Activated CD4-positive, CD25-positive, alpha-beta regulatory T cell treated with anti-CD3 and anti-CD28 coated beads, Interleukin-2, amount 50 U/mL, for 72 hours (primary cell): Measurements from ENCODE around the gene TMEM242.
"Not testable (repeated sequence)": the region's sequence is repeated elsewhere in the genome, so short reads cannot be mapped to it uniquely, and the experiment has no call there.

ENCODE experiments used
- DNase-seq: peaks from one replicate; pipeline ENCODE4 v3.0.0; 2021

TMEM242 gene

DNA sequence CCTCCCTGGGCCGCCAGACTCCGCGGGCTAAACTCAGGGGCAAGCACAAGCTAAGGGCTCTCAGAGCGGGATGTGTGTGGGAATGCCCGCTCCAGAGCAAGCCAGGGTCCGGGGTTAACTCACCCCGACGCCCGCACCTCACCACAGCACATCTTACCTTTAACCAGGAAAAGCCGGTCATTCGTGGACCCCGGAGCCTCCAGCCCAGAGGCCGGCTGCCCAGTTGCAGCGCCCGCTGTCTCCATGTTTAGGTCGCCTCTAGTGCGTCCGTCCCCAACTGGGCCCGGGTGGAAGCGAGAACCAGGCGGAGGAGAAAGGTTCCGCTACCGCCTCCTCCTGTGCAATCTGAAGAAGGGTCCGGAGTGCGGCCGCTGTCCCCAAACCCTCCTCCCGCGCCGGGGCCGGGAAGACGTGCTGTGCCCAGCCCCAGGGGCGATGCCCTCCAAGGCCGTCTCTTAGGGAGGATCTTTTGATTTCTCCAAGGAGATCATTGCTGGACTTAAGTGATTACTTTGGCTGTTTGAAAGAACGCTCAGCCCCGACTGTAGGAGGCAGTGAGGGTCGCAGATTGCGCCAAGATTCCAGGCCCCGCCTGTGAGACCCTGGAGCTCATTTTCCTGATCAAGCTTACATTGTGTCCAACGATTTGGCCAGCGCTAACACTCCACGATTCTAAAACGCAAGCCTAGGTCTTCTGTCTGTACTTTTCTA lies at the start of gene TMEM242:
Gene TMEM242 (minus strand): TSS at position 265 of the 711 bp plus-strand sequence. CDS start 20 bp downstream, at position 245.
- peak; percentile 86 for DNase-seq

DNA sequence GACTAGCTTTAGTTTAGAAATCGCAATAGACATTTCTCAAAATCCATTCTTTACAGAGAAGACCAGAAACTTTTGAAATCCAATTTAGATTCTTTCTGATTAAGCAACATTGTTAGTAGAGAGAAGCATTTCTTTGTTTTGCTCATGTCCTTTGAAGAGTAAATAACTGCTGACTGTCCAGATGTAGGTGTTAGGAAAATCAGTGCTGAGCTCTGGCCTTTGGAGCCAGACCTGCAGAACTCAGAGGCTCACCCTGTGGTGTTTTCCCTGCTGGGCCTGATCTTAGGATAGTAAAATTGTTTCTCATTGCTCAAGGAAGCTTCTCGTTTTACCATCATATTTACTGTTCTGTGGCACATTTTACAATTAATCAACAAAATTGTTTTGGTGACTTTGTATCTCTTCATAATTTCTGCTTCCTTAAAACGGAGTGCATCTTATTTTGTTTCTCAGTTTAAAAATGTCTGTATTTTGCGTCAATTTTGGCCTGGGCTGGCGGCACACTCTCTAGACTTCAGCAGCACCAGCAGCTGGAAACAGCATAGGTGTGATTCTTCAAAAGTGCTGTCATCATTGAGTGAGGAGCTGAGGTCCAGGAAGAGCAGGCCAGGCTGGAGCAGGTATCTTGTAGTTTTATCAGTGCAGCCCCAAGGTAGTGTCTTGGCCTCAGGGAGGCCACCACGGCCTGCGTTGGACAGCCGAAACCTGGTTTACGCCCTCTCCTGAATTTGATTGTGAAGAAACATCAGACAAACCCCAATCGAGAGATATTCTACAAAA lies 49.4 kb upstream of the TMEM242 start:
- no peak for DNase-seq

DNA sequence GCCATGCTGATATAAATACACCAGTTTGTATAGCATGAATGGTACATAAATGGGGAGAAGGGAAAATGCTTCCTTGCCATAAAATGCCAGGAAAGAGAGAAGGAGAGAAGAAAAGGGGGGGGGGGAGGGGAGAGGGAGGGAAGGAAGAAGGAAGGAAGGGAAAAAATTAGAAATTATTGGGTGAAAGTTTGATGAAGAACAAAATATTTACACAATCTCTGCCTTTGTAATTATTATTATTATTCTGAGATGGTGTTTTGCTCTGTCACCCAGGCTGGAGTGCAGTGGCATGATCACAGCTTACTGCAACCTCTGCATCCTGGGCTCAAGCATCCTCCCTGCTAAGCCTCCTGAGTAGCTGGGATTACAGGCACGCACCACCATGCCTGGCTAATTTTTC lies 47.4 kb upstream of the TMEM242 start:
- no peak for DNase-seq

DNA sequence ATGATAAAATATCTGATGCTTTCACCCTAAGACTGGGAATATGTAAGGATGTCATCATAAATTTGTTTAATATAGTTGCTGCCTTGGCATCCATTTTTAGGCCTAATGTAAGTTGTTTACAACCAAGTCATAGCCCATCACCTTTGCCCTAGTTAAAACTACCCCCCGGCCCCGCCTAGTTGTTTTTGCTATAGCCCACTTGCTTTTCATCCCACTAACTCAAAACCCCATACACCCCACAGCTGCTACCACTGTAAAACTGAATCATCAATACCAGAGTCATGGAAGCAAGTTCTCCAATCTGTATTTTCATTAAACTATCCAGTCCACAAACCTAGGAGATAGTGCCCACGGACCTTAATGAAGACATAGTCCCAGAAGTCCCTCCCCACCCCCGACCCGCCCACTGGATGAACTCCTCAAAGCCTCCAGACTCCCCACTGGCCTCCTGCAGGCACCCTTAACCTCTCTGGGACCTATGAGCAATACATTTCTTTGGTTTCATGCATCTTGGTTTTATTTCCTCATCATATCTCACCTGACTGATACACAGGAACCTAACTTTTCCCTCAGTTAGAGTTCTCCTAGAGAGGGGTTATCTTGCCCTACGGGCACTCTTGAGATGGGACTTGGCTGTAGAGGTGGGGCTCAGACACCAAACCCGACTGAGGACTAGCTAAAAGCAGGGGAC lies 45.2 kb upstream of the TMEM242 start:
- no peak for DNase-seq

DNA sequence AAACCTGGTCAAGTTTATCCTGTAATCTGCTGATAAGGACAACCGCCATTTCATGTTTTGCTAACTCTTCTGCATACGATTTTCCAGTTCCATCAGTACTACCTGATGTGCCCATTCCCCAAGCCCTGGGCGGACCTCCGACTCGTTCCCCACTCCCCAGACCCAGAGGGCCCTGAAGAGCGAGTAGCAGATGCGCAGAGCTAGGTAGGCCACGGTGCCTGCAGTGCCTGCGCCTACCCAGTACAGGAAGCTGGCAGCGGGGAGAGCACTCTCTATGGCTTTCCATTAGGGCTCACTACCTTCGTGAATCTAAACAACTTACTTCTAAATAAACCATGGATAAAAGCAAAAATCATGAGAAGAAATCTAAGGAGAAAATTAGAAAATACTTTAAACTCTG lies 43.3 kb upstream of the TMEM242 start:
- DNase-seq, result no peak

DNA sequence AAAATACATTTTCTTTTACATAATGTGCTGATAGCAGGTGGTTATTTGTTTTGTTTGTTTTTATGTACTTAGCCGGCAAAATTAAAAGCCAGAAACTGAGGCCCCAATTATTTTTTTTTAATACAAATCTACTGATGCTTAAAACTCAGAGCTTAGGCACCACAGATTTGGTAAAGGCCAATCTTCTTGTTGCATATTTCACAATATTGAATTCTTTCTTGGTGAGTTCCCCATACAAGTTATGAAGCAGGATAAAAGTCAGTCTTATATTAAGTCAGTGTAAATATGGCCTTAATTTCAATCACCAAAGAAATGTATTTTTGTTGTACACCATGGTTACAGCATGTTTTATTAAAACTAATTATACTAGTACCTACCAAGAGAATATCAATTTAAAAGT lies 41.4 kb upstream of the TMEM242 start:
- no peak for DNase-seq

DNA sequence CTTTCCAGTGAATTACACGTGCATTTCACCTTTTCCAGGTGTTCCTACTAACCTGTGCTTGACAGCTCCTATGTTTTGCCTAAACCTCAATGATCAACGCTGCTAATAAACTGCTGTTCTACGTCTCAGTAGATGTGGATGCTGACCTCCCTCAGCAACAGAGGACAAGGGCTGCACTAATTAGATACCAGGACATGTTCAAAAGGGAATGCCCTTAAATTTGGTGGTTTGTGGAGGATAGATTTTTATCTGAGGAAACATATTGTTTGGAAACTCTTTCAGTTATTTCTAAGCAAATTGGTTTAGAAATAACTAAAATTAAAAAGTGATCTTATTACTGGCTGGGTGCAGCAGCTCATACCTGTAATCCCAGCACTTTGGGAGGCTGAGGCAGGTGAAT lies 38.6 kb upstream of the TMEM242 start:
- DNase-seq, result no peak

DNA sequence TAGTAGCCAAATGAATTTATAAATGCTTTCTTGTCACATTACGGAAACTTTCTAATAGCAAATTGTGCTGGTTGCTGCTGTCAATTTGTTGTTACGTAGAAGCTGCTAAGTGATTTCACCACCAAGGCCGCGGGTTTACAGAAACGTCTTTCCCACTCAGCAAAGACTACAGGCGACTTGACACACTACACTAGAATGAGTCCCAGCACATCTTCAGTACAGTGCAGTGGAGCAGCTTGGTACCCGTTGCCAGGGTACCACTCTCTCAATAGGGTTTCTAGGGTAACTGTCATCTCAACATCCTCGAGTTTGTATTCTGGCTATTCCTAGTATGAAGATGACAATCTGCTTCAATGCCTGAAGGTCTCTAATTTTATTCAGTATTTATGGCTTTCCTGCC lies 35.0 kb upstream of the TMEM242 start:
- no peak for DNase-seq

DNA sequence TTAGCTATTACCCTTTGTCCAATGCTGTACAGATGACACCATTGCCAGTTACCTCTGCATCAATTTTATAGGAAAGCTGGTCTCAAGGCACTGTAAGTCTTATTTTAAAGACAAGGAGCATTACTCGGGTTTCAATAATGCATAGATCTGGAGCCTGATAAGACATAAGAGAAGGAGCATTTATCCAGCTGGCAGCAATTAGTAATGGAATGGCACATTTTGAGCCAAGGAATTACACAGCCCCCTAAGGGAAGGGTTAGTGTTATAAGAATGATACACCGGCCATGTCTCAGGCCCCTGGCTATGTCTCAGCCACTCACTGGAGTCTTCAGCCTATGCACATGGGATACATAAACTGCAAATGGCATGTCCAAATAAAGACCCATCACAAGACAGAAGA lies 23.1 kb upstream of the TMEM242 start:
- DNase-seq, result no peak

DNA sequence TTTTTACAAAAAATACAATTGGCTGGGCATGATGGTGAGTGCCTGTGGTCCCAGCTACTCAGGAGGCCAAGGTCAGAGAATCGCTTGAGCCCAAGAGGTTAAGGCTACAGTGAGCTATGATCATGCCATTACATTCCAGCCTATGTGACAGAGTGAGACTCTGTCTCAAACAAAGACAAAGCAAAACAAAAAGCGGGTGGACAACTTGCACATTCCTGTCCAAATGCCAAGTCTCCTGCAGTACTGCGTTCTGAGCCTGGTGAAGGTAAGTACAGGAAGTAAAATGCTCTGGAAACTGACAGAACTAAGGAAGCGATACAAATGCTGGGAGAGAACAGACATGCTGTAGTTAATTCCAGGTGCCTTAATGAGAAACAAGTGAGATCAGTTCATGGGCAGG lies 20.4 kb upstream of the TMEM242 start:
- no peak for DNase-seq

DNA sequence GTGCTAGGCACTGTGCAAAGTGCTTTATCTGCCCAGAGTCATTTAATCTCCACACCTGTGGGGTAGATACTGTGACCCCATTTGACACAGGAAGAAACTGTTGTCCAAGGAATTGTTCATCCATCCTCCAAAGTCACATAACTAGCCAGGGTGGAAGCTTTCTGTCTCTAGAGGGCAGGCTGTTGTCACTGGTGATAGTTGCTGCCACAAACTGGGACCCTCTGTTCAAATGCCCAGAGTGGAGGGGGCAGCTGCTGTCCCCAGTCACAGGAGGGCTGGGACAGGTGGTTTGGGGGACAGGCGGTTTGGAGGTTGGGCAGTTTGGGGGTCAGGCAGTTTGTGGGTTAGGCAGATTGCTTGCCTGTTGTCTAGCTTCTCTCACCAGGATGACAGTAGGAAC lies 16.1 kb upstream of the TMEM242 start:
- DNase-seq, result no peak

DNA sequence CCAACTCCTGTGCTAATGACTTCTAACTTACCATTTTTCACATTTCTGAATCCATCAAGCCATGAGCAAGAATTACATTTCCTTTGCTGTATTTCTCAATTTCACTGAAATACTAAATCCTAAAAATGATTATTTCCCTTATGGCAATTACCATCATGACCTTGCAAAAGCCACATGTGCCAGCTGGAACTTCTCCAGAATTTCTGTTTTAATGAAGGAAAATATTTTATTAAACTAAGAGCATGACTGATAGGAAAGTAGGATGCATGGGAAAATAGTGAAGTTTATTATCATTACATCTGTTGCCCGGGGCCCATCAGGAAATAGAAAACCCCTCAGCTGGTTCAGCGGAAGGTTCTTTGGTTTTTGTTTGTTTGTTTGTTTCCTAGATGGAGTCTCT lies 14.4 kb upstream of the TMEM242 start:
- no peak for DNase-seq

DNA sequence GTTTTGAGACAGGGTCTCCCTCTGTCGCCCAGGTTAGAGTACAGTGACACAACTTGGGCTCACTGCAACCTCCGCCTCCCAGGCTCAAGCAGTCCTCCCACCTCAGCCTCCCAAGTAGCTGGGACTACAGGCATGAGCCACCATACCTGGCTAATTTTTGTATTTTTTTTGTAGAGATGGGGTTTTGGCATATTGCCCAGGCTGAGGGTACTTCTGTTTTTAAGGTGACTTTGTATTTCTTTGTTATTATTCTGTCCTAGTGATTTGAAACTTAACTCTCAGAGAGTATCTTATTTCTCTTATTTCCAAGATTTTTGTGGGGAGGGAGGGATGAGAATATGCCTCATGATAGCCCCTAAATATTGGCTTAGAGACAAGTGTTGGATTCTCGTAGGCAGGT lies 14.0 kb upstream of the TMEM242 start:
- not testable (repeated sequence) for DNase-seq

DNA sequence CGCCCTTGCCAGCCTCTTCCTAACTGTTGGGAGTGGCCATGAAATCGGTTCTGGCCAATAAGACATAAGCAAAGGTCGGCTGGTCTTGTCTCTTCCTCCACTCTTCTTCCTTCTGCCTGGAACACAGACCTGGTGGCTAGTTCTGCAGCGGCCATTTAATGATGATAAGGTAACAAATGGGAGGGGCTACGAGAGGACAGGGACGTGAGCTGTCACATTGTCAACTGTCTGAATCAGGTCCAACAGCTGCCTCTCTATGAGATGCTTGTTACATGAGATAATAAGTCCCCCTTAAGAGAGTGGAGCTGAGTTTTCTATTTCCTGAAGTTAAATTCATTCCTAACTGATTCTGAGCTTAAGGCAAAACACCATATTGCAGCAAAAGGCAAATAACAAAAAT lies 12.5 kb upstream of the TMEM242 start:
- no peak for DNase-seq

DNA sequence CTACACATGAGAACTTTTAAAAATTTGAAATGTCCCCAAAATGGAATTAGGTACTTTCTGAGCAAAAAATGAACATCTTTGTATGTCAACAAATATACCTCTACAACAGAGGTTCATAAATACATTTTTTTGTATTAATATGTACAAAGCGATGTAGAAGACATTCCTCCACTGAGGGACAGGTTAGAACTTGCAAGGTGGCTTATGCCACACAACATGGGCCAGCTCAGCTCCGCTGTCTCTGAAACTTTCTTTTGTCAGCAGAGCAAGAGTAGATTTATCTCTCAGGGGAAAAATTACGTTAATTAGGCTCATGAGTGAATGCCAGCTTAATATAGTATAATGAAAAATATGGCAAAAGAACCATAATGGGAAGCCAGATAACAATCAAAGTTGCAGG lies 10.6 kb upstream of the TMEM242 start:
- DNase-seq, result no peak

DNA sequence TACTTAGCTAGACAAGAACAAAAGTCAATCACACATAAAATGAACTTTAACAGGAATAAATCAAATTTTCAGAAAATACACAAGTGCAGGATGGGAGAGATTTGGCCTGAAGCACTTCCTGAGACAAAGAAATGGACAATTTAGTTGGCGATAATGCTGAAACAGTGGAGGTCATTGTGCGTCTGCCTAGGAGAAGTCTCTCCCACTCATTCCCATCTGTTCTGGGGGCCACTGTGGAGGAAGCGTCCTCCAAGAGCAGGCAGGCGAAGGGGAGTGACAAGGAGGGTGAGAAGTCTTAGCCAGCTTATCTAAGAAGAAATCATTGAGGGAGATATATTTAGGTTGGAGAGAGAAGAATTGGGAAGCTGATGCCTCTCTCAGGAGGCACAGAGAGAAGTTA lies 10.2 kb upstream of the TMEM242 start:
- no peak for DNase-seq

DNA sequence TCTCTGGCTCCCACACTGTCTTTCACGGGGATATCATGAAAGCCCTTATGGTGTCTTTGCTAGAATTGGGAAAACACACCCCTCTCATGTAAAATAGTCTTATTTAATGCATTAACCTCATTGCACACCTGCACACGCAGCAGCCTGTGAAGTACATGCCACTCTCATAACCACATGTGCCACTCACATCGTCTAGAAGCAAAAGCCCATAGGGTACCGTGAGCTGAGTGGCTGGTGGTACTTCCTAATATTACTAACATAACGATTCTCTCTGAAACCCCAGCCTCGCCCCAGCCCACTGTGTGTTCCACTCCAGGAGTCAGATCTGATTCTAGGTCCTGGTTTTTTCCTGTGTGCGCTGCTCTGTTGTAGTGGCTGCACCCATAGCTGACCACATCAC lies 9.5 kb upstream of the TMEM242 start:
- no peak for DNase-seq

DNA sequence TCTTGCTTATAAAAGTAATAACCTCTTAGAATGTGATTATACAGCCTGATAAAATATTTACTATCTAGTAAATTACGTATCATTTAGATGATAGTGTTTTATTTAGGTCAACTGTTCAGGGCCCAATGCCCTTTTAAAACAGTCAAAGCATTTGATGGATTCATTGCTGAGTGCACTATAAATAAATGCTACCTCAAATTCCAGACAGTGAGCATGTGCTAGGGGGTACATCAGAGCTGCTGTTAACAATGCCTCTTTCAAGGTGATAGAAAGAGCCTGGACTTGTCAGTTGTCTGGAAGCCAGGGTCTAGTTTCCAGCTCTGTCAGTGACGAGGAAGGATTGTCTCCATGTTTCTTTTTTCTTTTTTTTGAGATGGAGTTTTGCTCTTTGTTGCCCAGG lies 7.5 kb upstream of the TMEM242 start:
- DNase-seq, result no peak

DNA sequence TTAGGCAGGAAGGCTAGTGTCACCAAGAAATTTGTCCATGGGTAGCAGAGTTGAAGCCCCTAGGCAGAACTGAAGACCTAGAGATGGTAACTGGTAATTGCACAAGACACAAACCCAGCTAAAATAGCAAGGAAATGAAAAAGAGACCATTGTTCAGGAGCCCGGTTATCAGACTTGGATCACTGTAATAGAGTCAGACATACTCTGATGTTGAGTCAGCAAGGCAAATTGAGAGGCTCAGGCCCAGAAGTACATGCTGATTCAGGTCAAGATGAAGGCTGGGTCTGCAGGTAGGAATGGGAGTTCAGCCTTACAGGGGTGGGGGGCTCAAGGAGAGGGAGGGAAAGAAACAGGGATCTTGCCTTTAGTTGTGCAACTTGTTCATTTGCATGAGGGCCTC lies 6.5 kb upstream of the TMEM242 start:
- no peak for DNase-seq

DNA sequence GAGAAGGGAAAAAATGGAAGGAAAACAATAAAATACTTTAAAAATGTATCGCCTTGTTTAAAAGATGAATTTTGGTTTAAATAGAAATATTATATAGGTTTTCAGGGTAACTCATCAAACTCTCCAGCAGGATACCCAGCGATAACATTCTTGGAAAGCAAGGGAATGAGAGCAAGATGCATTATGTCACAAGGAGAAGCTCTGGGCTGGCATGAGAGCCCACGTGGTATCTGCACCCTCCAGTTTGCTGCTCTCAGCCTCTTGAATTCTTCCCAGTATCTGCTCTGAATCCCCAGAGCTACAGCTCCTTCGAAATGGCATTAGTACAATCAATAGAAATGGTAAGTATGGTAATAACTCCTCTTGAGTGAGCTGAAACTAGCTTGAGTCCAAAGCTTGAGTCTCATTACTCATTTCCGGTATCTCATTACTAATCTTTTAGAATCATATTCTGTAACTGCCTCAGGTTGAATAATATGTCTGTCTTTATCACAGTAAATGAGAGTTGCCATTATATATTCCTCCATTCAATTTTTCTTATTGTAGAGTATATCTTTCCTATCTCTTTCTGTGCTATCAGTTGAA lies 4.9 kb upstream of the TMEM242 start:
- no peak for DNase-seq

DNA sequence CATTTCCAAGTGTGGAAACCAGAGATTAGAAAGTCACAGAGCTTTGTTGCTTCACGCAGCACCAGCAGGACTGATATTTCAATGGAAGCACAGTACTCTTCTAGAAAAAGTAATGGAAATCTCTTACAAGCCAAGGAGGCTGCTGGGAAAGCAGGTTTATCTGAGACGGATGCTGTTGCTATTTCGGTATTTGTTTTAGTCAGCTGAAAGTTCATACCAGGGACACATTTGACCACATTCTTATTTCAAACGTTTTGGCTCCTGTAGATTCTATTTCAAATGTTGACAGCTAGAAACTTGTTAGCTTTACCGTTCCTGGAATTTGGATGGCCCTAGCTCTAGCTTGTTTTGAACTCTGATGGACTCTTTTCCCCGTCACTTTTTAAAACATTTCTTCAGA lies 3.7 kb upstream of the TMEM242 start:
- no peak for DNase-seq

DNA sequence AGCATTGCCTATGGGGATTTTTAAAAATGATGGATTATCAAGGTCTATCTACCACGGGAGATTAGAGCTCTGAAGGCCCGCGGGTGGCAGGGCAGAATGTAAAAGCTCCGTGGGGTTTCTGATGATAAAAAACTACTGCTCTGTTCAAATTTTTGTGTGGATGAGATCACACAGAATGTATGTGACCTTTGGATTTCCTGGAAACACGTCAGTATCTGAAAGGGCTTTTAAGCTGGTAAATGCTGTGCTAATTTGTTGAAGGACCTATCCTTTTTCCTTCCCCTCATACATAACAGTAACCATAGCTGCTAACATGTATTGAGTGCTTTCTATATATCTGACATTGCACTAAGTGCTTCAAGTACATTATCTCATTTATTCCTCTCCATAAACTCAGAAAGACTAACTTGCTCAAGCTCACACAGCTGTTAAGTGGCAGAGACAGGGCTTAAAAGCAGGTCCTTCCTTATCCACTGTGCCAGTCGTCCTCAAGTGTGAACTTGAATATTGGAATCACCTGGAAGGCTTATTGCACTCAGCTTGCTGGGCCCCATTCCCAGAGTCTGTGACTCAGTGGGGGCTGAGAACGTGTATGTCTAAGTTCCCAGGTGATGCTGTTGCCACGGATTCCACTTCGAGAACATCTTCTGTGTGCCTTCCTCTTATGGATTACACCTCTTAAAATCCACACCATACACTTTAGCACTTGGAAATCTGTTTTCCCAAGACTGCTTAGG lies 1.9 kb upstream of the TMEM242 start:
- DNase-seq, result no peak

DNA sequence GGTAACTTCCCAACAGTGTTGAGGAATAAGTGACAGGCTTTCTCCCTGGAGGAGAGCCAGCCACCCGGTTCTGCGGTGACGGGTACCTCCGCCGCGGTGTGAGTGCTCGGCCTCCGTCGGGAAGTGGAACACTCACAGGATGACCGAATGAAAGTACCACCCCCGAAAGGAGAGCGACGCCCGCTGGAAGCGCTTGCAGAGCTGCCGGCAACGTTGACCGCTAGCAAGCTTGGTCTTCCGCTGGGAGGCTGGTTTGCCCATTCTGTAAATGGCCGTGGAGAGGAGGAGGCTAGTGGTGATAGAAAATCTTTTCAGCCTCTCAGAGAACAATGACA lies 614 bp upstream of the TMEM242 start:
- DNase-seq, result peak; percentile 44
